ENCODE data around the gene CACHD1. TPM values are rescaled to one million over a fixed set of nuclear protein-coding genes. Genes with fewer than 3 reads are reported as not detected.

Gene CACHD1
- total and polyA plus RNA-seq, 2 donors (not counting 1 experiment from before 2014, with no cell fraction given): 2.9 to 5.4 TPM

DNA sequence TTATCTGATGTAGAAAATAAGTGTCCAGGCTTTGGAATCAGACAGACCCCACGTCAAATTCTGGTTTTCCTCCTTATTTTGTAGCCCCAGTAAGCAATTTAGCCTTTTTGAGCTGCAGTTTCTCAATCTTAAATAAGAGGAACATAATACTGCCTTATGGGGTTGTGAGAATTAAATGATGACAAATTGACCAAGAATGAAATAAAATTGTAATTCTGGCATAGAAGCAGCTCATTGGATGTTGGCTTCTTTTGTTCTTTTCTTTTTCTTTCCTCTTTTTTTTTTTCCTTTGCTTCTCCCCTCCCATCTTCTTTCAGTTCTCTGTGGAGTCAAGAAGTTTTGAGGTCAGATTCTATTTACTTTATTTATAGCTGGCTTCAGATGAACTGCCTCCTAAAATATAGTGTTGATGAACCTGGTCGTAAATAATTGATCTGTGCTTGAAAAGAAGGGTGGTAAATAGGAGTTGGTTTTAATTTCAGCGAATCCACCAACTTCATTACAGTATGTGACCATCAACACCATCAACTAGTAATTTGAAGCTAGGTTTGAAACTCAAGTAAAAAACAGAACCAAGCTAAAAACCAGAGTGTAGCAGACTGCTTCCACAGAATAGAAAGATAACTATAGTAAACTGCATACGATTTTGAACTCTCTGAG is 81.1 kb downstream of the CACHD1 start:
- peak in 1 of 2 donors; percentile 23 for DNase-seq (ENCODE audit: low read depth in 2 of 2)

DNA sequence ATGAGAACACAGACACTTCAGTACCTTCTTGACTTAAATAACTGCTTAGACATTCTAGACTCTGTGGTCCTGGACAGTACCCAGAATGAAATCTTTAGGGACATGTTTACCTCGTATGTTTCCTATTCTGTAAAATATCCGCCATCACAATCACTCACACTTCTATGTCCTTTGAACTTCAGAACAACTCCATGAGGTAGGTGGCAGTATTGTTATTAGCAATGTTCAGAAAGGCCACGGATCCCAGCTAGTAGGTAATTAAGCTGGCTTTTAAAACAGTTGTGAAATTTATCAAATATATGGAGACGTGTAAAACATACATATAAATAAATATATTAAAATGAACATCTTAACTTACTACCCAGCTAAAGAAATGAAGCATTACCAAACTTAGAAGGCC is 83.4 kb downstream of the CACHD1 start:
- H3K79me2 ChIP-seq (ENCODE audit: control insufficient read depth, insufficient read depth, low read length): no peaks in the 10 kb centered on the region
- no peak overlapping the region for H3K4me3 ChIP-seq (replicated peaks in 1 of 4; ENCODE audit: control extremely low read depth in 1 of 4, insufficient read depth in 1 of 4, low read depth in 3 of 4, low read length in 4 of 4)
- no peak overlapping the region for H3K9ac ChIP-seq (ENCODE audit: insufficient read depth, low read length)
- no peaks in the 10 kb centered on the region for H3K4me1 ChIP-seq (ENCODE audit: control insufficient read depth, extremely low read depth, insufficient read depth, low read length)
- H4K20me1 ChIP-seq (ENCODE audit: control insufficient read depth, extremely low read depth, insufficient read depth, low read length): no peaks in the 10 kb centered on the region
- no peak for TF ChIP-seq EZH2 (IDR thresholded peaks at IDR 0.05; ENCODE audit: low read length, missing control alignments)
- TF ChIP-seq, protein P1, sequence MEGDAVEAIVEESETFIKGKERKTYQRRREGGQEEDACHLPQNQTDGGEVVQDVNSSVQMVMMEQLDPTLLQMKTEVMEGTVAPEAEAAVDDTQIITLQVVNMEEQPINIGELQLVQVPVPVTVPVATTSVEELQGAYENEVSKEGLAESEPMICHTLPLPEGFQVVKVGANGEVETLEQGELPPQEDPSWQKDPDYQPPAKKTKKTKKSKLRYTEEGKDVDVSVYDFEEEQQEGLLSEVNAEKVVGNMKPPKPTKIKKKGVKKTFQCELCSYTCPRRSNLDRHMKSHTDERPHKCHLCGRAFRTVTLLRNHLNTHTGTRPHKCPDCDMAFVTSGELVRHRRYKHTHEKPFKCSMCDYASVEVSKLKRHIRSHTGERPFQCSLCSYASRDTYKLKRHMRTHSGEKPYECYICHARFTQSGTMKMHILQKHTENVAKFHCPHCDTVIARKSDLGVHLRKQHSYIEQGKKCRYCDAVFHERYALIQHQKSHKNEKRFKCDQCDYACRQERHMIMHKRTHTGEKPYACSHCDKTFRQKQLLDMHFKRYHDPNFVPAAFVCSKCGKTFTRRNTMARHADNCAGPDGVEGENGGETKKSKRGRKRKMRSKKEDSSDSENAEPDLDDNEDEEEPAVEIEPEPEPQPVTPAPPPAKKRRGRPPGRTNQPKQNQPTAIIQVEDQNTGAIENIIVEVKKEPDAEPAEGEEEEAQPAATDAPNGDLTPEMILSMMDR (conservative IDR thresholded peaks at IDR 0.05 in 1 of 2, IDR thresholded peaks at IDR 0.05 in 1 of 2; ENCODE audit: low read depth in 1 of 2, low read length in 2 of 2): no peak
- H3K36me3 ChIP-seq (ENCODE audit: control insufficient read depth, insufficient read depth, low read length): no peaks in the 10 kb centered on the region
- DNase-seq (ENCODE audit: low read depth in 2 of 2): no peak
- H3K27me3 ChIP-seq (ENCODE audit: control insufficient read depth, insufficient read depth, low read length): no peaks in the 10 kb centered on the region
- no peak overlapping the region for H2AFZ ChIP-seq (ENCODE audit: low read length)
- no peaks in the 10 kb centered on the region for H3K9me3 ChIP-seq (ENCODE audit: control insufficient read depth, insufficient read depth, low read depth, low read length)
- no peak overlapping the region for H3K4me2 ChIP-seq (ENCODE audit: extremely low read depth, insufficient read depth, low read length)
- H3K27ac ChIP-seq (ENCODE audit: insufficient read depth, low read length): no peak overlapping the region

More for the DNA sequence above, 81.1 kb downstream of the CACHD1 start:
- no peak for TF ChIP-seq EZH2 (IDR thresholded peaks at IDR 0.05; ENCODE audit: low read length, missing control alignments)
- TF ChIP-seq, protein P1 (conservative IDR thresholded peaks at IDR 0.05 in 1 of 2, IDR thresholded peaks at IDR 0.05 in 1 of 2; ENCODE audit: low read depth in 1 of 2, low read length in 2 of 2): no peak
- no peak overlapping the region for H3K4me2 ChIP-seq (ENCODE audit: extremely low read depth, insufficient read depth, low read length)
- no peaks in the 10 kb centered on the region for H4K20me1 ChIP-seq (ENCODE audit: control insufficient read depth, extremely low read depth, insufficient read depth, low read length)
- H3K4me3 ChIP-seq (replicated peaks in 1 of 4; ENCODE audit: control extremely low read depth in 1 of 4, insufficient read depth in 1 of 4, low read depth in 3 of 4, low read length in 4 of 4): no peak overlapping the region
- H3K9me3 ChIP-seq (ENCODE audit: control insufficient read depth, insufficient read depth, low read depth, low read length): no peaks in the 10 kb centered on the region
- no peaks in the 10 kb centered on the region for H3K79me2 ChIP-seq (ENCODE audit: control insufficient read depth, insufficient read depth, low read length)
- H3K9ac ChIP-seq (ENCODE audit: insufficient read depth, low read length): no peak overlapping the region
- no peaks in the 10 kb centered on the region for H3K36me3 ChIP-seq (ENCODE audit: control insufficient read depth, insufficient read depth, low read length)
- H3K4me1 ChIP-seq (ENCODE audit: control insufficient read depth, extremely low read depth, insufficient read depth, low read length): no peaks in the 10 kb centered on the region
- no peak overlapping the region for H3K27ac ChIP-seq (ENCODE audit: insufficient read depth, low read length)
- H2AFZ ChIP-seq (ENCODE audit: low read length): no peak overlapping the region
- H3K27me3 ChIP-seq (ENCODE audit: control insufficient read depth, insufficient read depth, low read length): no peaks in the 10 kb centered on the region

DNA sequence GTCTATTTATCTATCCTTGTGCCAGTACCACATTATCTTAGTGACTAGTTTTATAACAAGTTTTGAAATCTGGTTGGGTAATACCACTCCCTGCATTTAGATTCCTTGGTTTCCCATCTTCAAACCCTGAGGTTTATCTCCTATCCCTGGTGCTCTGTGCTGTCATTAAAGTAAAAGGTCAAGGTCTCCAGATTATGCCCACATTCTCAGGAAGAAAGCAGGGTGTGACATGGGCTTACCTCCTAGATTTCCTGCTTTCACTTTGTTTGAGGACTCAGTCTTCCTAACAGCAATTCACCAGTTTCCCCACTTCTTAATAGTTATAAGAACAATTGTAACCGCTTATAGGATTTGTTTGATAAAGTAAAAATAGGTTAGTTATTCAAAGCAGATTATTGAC is 86.0 kb downstream of the CACHD1 start:
- H2AFZ ChIP-seq (ENCODE audit: low read length): no peak overlapping the region
- no peak overlapping the region for H3K9ac ChIP-seq (ENCODE audit: insufficient read depth, low read length)
- no peaks in the 10 kb centered on the region for H3K4me1 ChIP-seq (ENCODE audit: control insufficient read depth, extremely low read depth, insufficient read depth, low read length)
- H3K4me3 ChIP-seq (replicated peaks in 1 of 4; ENCODE audit: control extremely low read depth in 1 of 4, insufficient read depth in 1 of 4, low read depth in 3 of 4, low read length in 4 of 4): no peak overlapping the region
- H3K27ac ChIP-seq (ENCODE audit: insufficient read depth, low read length): no peak overlapping the region
- no peaks in the 10 kb centered on the region for H4K20me1 ChIP-seq (ENCODE audit: control insufficient read depth, extremely low read depth, insufficient read depth, low read length)
- H3K9me3 ChIP-seq (ENCODE audit: control insufficient read depth, insufficient read depth, low read depth, low read length): no peaks in the 10 kb centered on the region
- TF ChIP-seq EZH2 (IDR thresholded peaks at IDR 0.05; ENCODE audit: low read length, missing control alignments): no peak
- TF ChIP-seq, protein P1 (conservative IDR thresholded peaks at IDR 0.05 in 1 of 2, IDR thresholded peaks at IDR 0.05 in 1 of 2; ENCODE audit: low read depth in 1 of 2, low read length in 2 of 2): no peak
- no peak for DNase-seq (ENCODE audit: low read depth in 2 of 2)
- no peaks in the 10 kb centered on the region for H3K36me3 ChIP-seq (ENCODE audit: control insufficient read depth, insufficient read depth, low read length)
- H3K79me2 ChIP-seq (ENCODE audit: control insufficient read depth, insufficient read depth, low read length): no peaks in the 10 kb centered on the region
- no peaks in the 10 kb centered on the region for H3K27me3 ChIP-seq (ENCODE audit: control insufficient read depth, insufficient read depth, low read length)
- no peak overlapping the region for H3K4me2 ChIP-seq (ENCODE audit: extremely low read depth, insufficient read depth, low read length)
